MM.1S (cell line): Measurements from ENCODE around the gene CDH1.

Experiments used
- EZH2 ChIP-seq: fragments of 300-600 bp; sonication (generic); optimal IDR thresholded peaks from 2 replicates; pipeline ENCODE3; 2017; ENCODE audit warnings: low read depth, mild to moderate bottlenecking, antibody characterized with exemption, low read length, mixed read lengths
- EZH2phosphoT487 ChIP-seq: fragments of 300-600 bp; sonication (generic); IDR thresholded peaks from 2 replicates; pipeline ENCODE4 v1.6.1; 2018; ENCODE audit warnings: antibody characterized with exemption, low read length
- TF ChIP-seq, protein P1 (sequence below): fragments of 300-600 bp; sonication (generic); IDR thresholded peaks from 2 replicates; pipeline ENCODE4 v1.5.1; 2016; ENCODE audit warnings: antibody characterized with exemption, low read length, mixed read lengths

DNA sequence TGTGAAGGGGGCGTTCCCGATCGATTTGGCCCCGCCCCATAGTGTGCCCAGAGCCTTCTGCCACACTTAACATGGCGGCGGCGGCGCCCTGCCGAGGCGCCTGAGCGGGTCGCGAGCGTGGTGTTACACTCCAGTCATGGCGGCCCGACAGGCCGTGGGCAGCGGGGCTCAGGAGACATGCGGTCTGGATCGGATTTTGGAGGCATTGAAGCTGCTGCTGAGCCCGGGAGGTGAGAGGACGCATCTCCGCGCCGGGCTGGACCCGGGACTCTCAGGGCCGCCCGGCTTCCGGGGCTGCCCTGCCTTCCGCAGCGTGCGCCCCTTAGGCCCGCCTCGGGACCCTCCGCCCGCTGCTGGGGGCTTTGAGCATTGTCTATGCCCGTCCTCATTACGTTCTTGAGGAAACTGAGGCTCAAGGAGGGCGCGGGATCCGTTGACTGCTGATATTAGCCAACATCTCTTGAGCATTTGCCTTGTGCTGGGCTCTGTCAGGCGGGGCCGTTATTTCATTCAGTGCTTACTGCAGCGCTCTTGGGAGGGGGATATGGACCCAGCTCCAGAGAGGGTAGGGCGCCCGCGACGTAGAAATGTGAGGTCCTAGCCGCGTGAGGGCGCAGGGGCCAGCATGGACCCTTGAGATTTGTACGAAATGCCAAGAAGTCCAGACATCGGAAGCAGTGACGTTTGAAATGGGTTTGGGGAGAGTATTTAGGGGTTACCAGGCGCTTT lies 106.6 kb downstream of the CDH1 start, which contains the start of gene TANGO6:
- TF ChIP-seq, protein P1, sequence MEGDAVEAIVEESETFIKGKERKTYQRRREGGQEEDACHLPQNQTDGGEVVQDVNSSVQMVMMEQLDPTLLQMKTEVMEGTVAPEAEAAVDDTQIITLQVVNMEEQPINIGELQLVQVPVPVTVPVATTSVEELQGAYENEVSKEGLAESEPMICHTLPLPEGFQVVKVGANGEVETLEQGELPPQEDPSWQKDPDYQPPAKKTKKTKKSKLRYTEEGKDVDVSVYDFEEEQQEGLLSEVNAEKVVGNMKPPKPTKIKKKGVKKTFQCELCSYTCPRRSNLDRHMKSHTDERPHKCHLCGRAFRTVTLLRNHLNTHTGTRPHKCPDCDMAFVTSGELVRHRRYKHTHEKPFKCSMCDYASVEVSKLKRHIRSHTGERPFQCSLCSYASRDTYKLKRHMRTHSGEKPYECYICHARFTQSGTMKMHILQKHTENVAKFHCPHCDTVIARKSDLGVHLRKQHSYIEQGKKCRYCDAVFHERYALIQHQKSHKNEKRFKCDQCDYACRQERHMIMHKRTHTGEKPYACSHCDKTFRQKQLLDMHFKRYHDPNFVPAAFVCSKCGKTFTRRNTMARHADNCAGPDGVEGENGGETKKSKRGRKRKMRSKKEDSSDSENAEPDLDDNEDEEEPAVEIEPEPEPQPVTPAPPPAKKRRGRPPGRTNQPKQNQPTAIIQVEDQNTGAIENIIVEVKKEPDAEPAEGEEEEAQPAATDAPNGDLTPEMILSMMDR = peak; percentile 33
- TF ChIP-seq EZH2 (no peak), EZH2phosphoT487 (no peak)
